T-cell (primary cell): ENCODE data around the gene OOEP. TPM values are rescaled to one million over a fixed set of nuclear protein-coding genes. Genes with fewer than 3 reads are reported as not detected.
"Not testable (repeated sequence)": the region's sequence is repeated elsewhere in the genome, so short reads cannot be mapped to it uniquely, and the experiment has no call there.

Source experiments
- ATAC-seq, 4 experiments: fragments of 200-7000 bp in 3 of 4; fragments of 150-1000 bp in 1 of 4; cut with Tn5 transposase; replicated peaks in 1 of 4; 1 replicate in 3 of 4; 2 replicates in 1 of 4; pipeline ENCODE4 v1.10.0; 2021; ENCODE audit warnings: moderate library complexity in 3 of 4, mild to moderate bottlenecking in 2 of 4, moderate number of reproducible peaks in 1 of 4
- CTCF ChIA-PET, 2 donors: fragments of 300-600 bp; sonication (Branson Sonifier 250); formaldehyde crosslinking; loops; one replicate each; lab custom pipeline; 2022; ENCODE audit warnings: antibody characterized with exemption in 2 of 2; lab: Charles Lee
- POLR2A ChIA-PET, 2 donors: fragments of 300-600 bp; sonication (Branson Sonifier 250); formaldehyde crosslinking; loops; one replicate each; lab custom pipeline; 2022; ENCODE audit warnings: antibody characterized with exemption in 2 of 2; lab: Charles Lee
- DNase-seq, 35 experiments: peaks; one replicate each; pipeline versions ENCODE4 v3.0.0 to v3.0.0-alpha.2; 2013 to 2023
- H3K27ac ChIP-seq: one replicate; pipeline ENCODE4 v1.5.1; 2013; ENCODE audit warnings: low read length
- H3K27me3 ChIP-seq, 2 experiments: replicated peaks in 1 of 2; 1 replicate in 1 of 2; 2 replicates in 1 of 2; pipeline versions ENCODE4 v1.6.1 to v1.7.0; 2013; ENCODE audit warnings: low read length in 1 of 2, mixed read lengths in 1 of 2; ENCODE audit not compliant: control insufficient read depth in 2 of 2, insufficient read depth in 2 of 2; ENCODE audit errors: extremely low read depth in 1 of 2
- H3K36me3 ChIP-seq, 2 donors: 1 replicate in 1 of 2; 2 replicates in 1 of 2; pipeline versions ENCODE4 v1.6.1 to v1.7.0; 2013; ENCODE audit warnings: low read length in 1 of 2; ENCODE audit not compliant: control insufficient read depth in 2 of 2, insufficient read depth in 1 of 2; ENCODE audit errors: extremely low read depth in 1 of 2
- H3K4me1 ChIP-seq, 2 experiments: 1 replicate in 1 of 2; 2 replicates in 1 of 2; pipeline versions ENCODE4 v1.6.1 to v1.7.0; 2013; ENCODE audit warnings: low read length in 2 of 2, mixed read lengths in 1 of 2; ENCODE audit not compliant: insufficient read depth in 2 of 2, control insufficient read depth in 1 of 2; ENCODE audit errors: extremely low read depth in 1 of 2
- H3K4me3 ChIP-seq, 2 donors: 1 replicate in 1 of 2; 2 replicates in 1 of 2; pipeline versions ENCODE4 v1.5.1 to v1.7.0; 2013; ENCODE audit warnings: mild to moderate bottlenecking in 2 of 2, low read length in 1 of 2, moderate library complexity in 1 of 2; ENCODE audit not compliant: control insufficient read depth in 1 of 2; ENCODE audit errors: extremely low read depth in 1 of 2
- H3K9me3 ChIP-seq: 2 replicates; pipeline ENCODE4 v1.7.0; 2013
- H3K27ac Mint-ChIP-seq, 2 donors: one replicate each; pipeline ENCODE4 v1.8.0; 2020 to 2021; ENCODE audit warnings: mild to moderate bottlenecking in 2 of 2, mixed read lengths in 2 of 2
- H3K27me3 Mint-ChIP-seq, 2 donors: one replicate each; pipeline ENCODE4 v1.8.0; 2021 to 2022; ENCODE audit warnings: mixed read lengths in 2 of 2
- H3K36me3 Mint-ChIP-seq: one replicate; pipeline ENCODE4 v1.8.0; 2021; ENCODE audit warnings: mixed read lengths
- H3K4me1 Mint-ChIP-seq, 3 donors: one replicate each; pipeline ENCODE4 v1.8.0; 2020 to 2022; ENCODE audit warnings: mixed read lengths in 3 of 3, mild to moderate bottlenecking in 1 of 3
- H3K4me3 Mint-ChIP-seq, 3 donors: one replicate each; pipeline ENCODE4 v1.8.0; 2020 to 2022; ENCODE audit warnings: mild to moderate bottlenecking in 3 of 3, mixed read lengths in 3 of 3, moderate library complexity in 3 of 3
- H3K9me3 Mint-ChIP-seq, 3 donors: one replicate each; pipeline ENCODE4 v1.8.0; 2020 to 2022; ENCODE audit warnings: mixed read lengths in 3 of 3
- WGBS: methylation state at CpG from one replicate; pipeline ENCODE4 v1.1.5; 2013; ENCODE audit warnings: missing lambda C conversion rate; ENCODE audit not compliant: insufficient coverage; 5-methylcytosine and 5-hydroxymethylcytosine counted together
- total RNA-seq, 35 experiments: library from RNA in 6 of 35; stranded (reverse) in 6 of 35; fragments of 120-200 nt in 1 of 35; gene quantifications; one replicate each; pipeline versions ENCODE4 v1.2.1 to v1.2.4 and lab custom pipeline; 2013 to 2026

OOEP gene
- total RNA-seq, 5 donors from 2014 or later (not counting 1 experiment from before 2014, with no cell fraction given), result 0.63 to 0.93 TPM; not detected in 3

GRCh38 chr6:73388433-73388799 is 18.7 kb upstream of the OOEP start:
- no peak for DNase-seq
- Mint-ChIP-seq H3K36me3 (no peaks in the 10 kb centered on the region), H3K27me3 (peaks cover 0 to 1% of the 10 kb centered on the region in 2 donors), H3K9me3 (no peaks in the 10 kb centered on the region), H3K27ac (peak overlapping the region; percentile 84 to 86), H3K4me3 (peak overlapping the region; percentile 79 to 83 (median 80)), H3K4me1 (peaks cover 17 to 26% (median 20%) of the 10 kb centered on the region in 3 donors)
- Histone ChIP-seq H3K9me3 (no peaks in the 10 kb centered on the region), H3K27ac (peak overlapping the region; percentile 72), H3K27me3 (no peaks in the 10 kb centered on the region), H3K36me3 (no peaks in the 10 kb centered on the region), H3K4me1 (peaks cover 0 to 24% of the 10 kb centered on the region in 2 experiments), H3K4me3 (peak overlapping the region; percentile 63 to 84)
- 100% methylated on average over 1 of the region's 4 CpGs for WGBS
- ATAC-seq, result peak in 3 of 4 experiments; percentile 13 to 27 (median 14)
- POLR2A ChIA-PET, result no interaction called here
- CTCF ChIA-PET, result interaction anchor here (0.6 to 1.1 kb wide), 2 partner anchors 73 to 1325 kb away, joined by 4 read pairs; partner anchors contain the start of gene MTO1 (in 1 of the 2)

GRCh38 chr6:73382462-73383113 is 12.9 kb upstream of the OOEP start:
- Mint-ChIP-seq H3K4me1 (no peaks in the 10 kb centered on the region), H3K9me3 (no peaks in the 10 kb centered on the region), H3K4me3 (no peak overlapping the region), H3K36me3 (no peaks in the 10 kb centered on the region), H3K27me3 (no peaks in the 10 kb centered on the region), H3K27ac (no peak overlapping the region)
- Histone ChIP-seq H3K27ac (no peak overlapping the region), H3K4me3 (no peak overlapping the region), H3K9me3 (no peaks in the 10 kb centered on the region), H3K27me3 (no peaks in the 10 kb centered on the region), H3K4me1 (no peaks in the 10 kb centered on the region), H3K36me3 (no peaks in the 10 kb centered on the region)
- no peak for ATAC-seq
- DNase-seq, result no peak
- ChIA-PET CTCF (interaction anchor here (0.6 to 0.7 kb wide), 2 partner anchors 52 to 859 kb away, joined by 3 to 6 read pairs; no protein-coding TSS in a partner anchor), POLR2A (no interaction called here)
- WGBS, result 100% methylated on average over 1 of the region's 6 CpGs

GRCh38 chr6:73381531-73381930 is 11.8 kb upstream of the OOEP start:
- CTCF ChIA-PET, result interaction anchor here in 1 of 2 donors (0.7 kb wide), 1 partner anchor 303 kb away, joined by 3 read pairs; no protein-coding TSS in a partner anchor
- POLR2A ChIA-PET, H3K36me3 Mint-ChIP-seq, H3K4me3 ChIP-seq, H3K27me3 Mint-ChIP-seq, H3K27ac ChIP-seq, H3K9me3 Mint-ChIP-seq, H3K9me3 ChIP-seq, DNase-seq, ATAC-seq, H3K36me3 ChIP-seq, H3K4me1 Mint-ChIP-seq, H3K4me3 Mint-ChIP-seq, H3K27me3 ChIP-seq, H3K27ac Mint-ChIP-seq, H3K4me1 ChIP-seq: not testable (repeated sequence)
- WGBS, result 91% methylated on average over 5 of the region's 10 CpGs

DNA sequence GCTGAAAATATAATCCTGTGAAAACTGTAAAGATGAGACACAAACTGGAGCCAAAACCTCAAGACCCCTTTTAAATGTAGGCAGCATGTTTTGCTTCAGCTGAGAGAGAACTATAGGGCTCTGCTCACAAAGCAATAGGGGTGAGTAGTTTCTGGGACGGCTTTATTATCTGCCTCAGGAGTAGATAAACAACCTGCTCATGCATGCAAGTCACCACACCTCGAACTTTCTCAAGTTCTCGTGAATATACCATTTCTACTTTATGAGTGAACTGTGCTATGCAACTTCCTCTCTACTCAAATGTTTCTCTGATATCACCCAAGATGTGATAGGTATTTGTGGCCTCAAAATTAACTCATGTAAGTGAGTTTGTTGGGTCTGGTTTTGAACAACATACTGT is 7.5 kb upstream of the OOEP start:
- H3K4me3 ChIP-seq, result no peak overlapping the region
- WGBS, result no CpG with 5 or more reads among the region's 3 CpGs
- CTCF ChIA-PET, result no interaction called here
- H3K36me3 ChIP-seq, result no peaks in the 10 kb centered on the region
- POLR2A ChIA-PET, result no interaction called here
- no peaks in the 10 kb centered on the region for H3K4me1 ChIP-seq
- no peaks in the 10 kb centered on the region for H3K9me3 ChIP-seq
- DNase-seq (no peak), ATAC-seq (no peak)
- no peak overlapping the region for H3K27ac ChIP-seq
- Mint-ChIP-seq H3K36me3 (no peaks in the 10 kb centered on the region), H3K27me3 (no peaks in the 10 kb centered on the region), H3K4me1 (no peaks in the 10 kb centered on the region), H3K9me3 (peaks cover 2 to 6% (median 2%) of the 10 kb centered on the region in 3 donors), H3K4me3 (no peak overlapping the region), H3K27ac (no peak overlapping the region)
- no peaks in the 10 kb centered on the region for H3K27me3 ChIP-seq

DNA sequence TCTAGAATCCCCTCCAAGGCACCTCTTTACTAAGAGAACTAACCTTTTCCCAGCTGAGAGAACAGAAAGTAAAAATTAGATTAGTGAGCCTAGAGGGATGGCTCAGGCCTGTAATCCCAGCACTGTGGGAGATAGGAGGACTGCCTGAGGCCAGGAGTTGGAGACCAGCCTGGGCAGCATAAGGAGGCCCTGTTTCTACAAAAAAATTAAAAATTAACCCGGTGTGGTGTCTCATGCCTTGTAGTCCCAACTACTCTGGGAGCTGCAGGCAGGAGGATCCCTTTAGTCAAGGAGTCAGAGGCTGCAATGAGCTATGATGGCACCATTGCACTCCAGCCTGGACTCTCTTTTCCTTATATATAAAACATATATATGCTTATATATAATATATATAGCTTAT is 5.5 kb upstream of the OOEP start:
- H3K4me3 Mint-ChIP-seq, result no peak overlapping the region
- H3K36me3 Mint-ChIP-seq, result no peaks in the 10 kb centered on the region
- no peak overlapping the region for H3K4me3 ChIP-seq
- peaks cover 2 to 11% (median 2%) of the 10 kb centered on the region in 3 donors for H3K9me3 Mint-ChIP-seq
- no peak overlapping the region for H3K27ac Mint-ChIP-seq
- CTCF ChIA-PET, result no interaction called here
- H3K4me1 Mint-ChIP-seq, result no peaks in the 10 kb centered on the region
- H3K4me1 ChIP-seq, result no peaks in the 10 kb centered on the region
- no peak for DNase-seq
- no peaks in the 10 kb centered on the region for H3K27me3 Mint-ChIP-seq
- H3K9me3 ChIP-seq, result no peaks in the 10 kb centered on the region
- POLR2A ChIA-PET, result no interaction called here
- WGBS, result 100% methylated on average over 1 of the region's 1 CpG
- no peaks in the 10 kb centered on the region for H3K27me3 ChIP-seq
- H3K27ac ChIP-seq, result no peak overlapping the region
- no peak for ATAC-seq
- no peaks in the 10 kb centered on the region for H3K36me3 ChIP-seq

DNA sequence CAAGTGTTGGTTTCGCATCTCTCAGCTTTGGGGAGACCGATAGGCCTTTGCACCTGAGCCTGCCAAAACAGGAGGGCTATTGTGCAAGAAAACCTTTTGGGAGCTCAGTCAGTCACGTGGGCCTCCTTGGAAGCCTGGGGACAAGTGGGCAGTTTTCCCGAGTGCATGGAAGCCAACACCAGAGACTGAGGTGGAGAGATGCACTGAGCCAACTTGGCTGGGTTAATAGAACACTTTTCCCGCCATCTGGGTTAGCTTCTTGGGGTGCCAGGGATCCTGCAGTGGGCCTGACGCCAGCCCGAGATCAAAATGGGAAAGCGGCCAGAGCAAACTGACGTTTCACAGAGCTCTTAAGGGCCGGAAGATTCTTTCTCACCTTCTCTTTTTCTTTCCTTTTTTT is 2.8 kb upstream of the OOEP start:
- Histone ChIP-seq H3K4me3 (no peak overlapping the region), H3K27me3 (no peaks in the 10 kb centered on the region), H3K36me3 (no peaks in the 10 kb centered on the region), H3K4me1 (no peaks in the 10 kb centered on the region), H3K27ac (no peak overlapping the region), H3K9me3 (no peaks in the 10 kb centered on the region)
- H3K9me3 Mint-ChIP-seq, result peaks cover 2 to 11% (median 2%) of the 10 kb centered on the region in 3 donors
- WGBS, result 85% methylated on average over 10 of the region's 10 CpGs
- CTCF ChIA-PET, result interaction anchor here in 1 of 2 donors (0.5 kb wide), 1 partner anchor 38 kb away, joined by 3 read pairs; no protein-coding TSS in a partner anchor
- ATAC-seq (no peak), DNase-seq (no peak)
- H3K4me3 Mint-ChIP-seq, result no peak overlapping the region
- H3K27ac Mint-ChIP-seq, result no peak overlapping the region
- POLR2A ChIA-PET, result no interaction called here
- no peaks in the 10 kb centered on the region for H3K36me3 Mint-ChIP-seq
- no peaks in the 10 kb centered on the region for H3K27me3 Mint-ChIP-seq
- H3K4me1 Mint-ChIP-seq, result no peaks in the 10 kb centered on the region
